DOHH2 (cell line): ENCODE measurements around the gene ARHGEF4.

ENCODE experiments used
- H3F3A ChIP-seq: fragments of 200-600 bp; sonication (generic), shearing (Covaris generic); 2 replicates; pipeline ENCODE4 v1.6.0; 2016; ENCODE audit warnings: antibody characterized with exemption, mild to moderate bottlenecking; ENCODE audit not compliant: control insufficient read depth, insufficient read depth
- H3K27ac ChIP-seq: fragments of 200-600 bp; sonication (generic); 2 replicates; pipeline ENCODE4 v1.5.1; 2014; ENCODE audit warnings: low read depth, mild to moderate bottlenecking, low read length, moderate library complexity
- H3K27me3 ChIP-seq: fragments of 200-600 bp; sonication (generic); 2 replicates; pipeline ENCODE4 v1.6.1; 2014; ENCODE audit warnings: mild to moderate bottlenecking, low read length, mixed read lengths; ENCODE audit not compliant: control insufficient read depth
- H3K36me3 ChIP-seq: fragments of 200-600 bp; sonication (generic); 2 replicates; pipeline ENCODE4 v1.6.1; 2014; ENCODE audit warnings: mild to moderate bottlenecking, low read length, moderate library complexity, mixed read lengths; ENCODE audit not compliant: control insufficient read depth
- H3K4me1 ChIP-seq: fragments of 200-600 bp; sonication (generic); 2 replicates; pipeline ENCODE4 v1.6.1; 2014; ENCODE audit warnings: mild to moderate bottlenecking, low read length, mixed read lengths; ENCODE audit not compliant: control insufficient read depth
- H3K4me2 ChIP-seq: fragments of 200-600 bp; sonication (generic); 2 replicates; pipeline ENCODE4 v1.6.0; 2014; ENCODE audit warnings: mild to moderate bottlenecking, low read length, moderate library complexity
- H3K4me3 ChIP-seq: fragments of 200-600 bp; sonication (generic); 2 replicates; pipeline ENCODE4 v1.5.1; 2014; ENCODE audit warnings: mild to moderate bottlenecking, low read length, mixed read lengths
- H3K79me2 ChIP-seq: fragments of 200-600 bp; sonication (generic); 2 replicates; pipeline ENCODE4 v1.6.1; 2014; ENCODE audit warnings: mild to moderate bottlenecking, low read length, mixed read lengths; ENCODE audit not compliant: control insufficient read depth
- H3K9me2 ChIP-seq: fragments of 200-600 bp; sonication (generic); replicated peaks from 2 replicates; pipeline ENCODE4 v1.6.1; 2014; ENCODE audit warnings: mild to moderate bottlenecking, low read length, mixed read lengths; ENCODE audit not compliant: control insufficient read depth
- H3K9me3 ChIP-seq: fragments of 200-600 bp; sonication (generic); 2 replicates; pipeline ENCODE4 v1.6.1; 2014; ENCODE audit warnings: antibody characterized with exemption, low read length, mixed read lengths; ENCODE audit not compliant: control insufficient read depth, insufficient read depth
- H4K20me1 ChIP-seq: fragments of 200-600 bp; sonication (generic); 2 replicates; pipeline ENCODE4 v1.6.0; 2014; ENCODE audit warnings: low read depth, mild to moderate bottlenecking, antibody characterized with exemption, low read length, moderate library complexity; ENCODE audit not compliant: control insufficient read depth, insufficient read depth
- CTCF ChIP-seq: fragments of 200-600 bp; sonication (generic); IDR thresholded peaks from one replicate; pipeline ENCODE4 v1.5.1; 2014; ENCODE audit warnings: antibody characterized with exemption, mild to moderate bottlenecking, low read depth, low read length; ENCODE audit not compliant: poor library complexity, severe bottlenecking
- EZH2phosphoT487 ChIP-seq: fragments of 200-600 bp; sonication (generic); IDR thresholded peaks from 2 replicates; pipeline ENCODE4 v1.6.1; 2017; ENCODE audit warnings: borderline replicate concordance, mild to moderate bottlenecking, antibody characterized with exemption, low read length, moderate library complexity, mixed read lengths

Gene ARHGEF4

DNA sequence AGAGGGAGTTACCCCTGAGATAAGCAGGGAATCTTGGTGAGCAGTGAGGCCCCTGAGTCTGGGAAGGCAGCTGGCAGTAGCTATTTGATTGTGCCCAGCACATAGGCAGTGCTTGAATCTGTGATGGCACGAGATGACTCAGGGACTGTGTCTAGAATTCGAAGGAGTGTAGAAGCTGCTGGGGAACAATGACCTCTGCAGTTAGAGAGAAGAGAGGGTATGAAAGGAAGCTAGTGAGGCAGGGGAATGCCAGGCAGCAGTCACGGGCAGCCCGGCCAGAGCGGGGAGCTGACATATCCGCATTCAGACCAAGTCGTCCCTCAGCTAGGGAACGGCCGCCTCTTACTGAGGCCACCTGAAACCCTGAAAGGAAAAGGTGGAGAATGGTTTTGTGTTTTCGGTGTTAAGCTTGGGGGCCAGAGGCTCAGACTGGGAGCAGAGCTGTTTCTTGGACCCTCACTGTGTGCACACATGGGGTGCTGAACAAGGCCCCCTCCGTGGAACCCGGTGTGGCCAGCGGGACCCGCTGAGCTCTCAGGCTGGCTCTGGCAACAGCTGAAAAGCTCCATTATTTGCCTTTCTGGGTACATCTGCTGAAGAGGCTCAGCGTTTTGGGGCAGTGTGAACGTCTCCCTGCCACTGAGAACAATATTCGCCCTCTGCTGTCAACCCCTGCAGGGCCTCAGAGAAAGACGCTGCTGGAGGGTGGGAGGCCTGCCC lies 32.9 kb downstream of the ARHGEF4 start:
- Histone ChIP-seq H3K27me3 (no peaks in the 10 kb centered on the region), H3F3A (no peaks in the 10 kb centered on the region), H3K27ac (no peak overlapping the region), H3K79me2 (no peaks in the 10 kb centered on the region), H3K4me1 (peaks cover 5% of the 10 kb centered on the region; the same call in 1 of the 2 replicates), H3K9me3 (no peaks in the 10 kb centered on the region), H4K20me1 (no peaks in the 10 kb centered on the region), H3K9me2 (no peaks in the 10 kb centered on the region), H3K36me3 (no peaks in the 10 kb centered on the region), H3K4me3 (no peak overlapping the region), H3K4me2 (no peak overlapping the region)
- TF ChIP-seq EZH2phosphoT487 (no peak), CTCF (no peak)

DNA sequence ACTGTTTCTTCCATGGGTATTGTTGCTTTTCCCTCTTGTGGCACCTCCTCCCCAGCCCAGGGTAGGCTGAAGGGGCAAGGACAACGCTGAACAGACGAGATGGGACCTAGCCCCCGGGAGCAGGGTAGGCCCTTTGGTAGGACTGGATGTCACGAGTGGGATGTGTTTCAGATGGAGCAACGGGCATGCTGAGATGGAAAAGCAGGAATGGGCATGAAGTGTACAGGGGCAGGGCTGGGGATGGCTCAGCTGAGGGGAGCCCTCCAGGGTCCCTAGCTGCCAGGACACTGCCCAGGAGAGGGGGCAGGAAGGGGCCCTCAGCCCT lies 33.4 kb downstream of the ARHGEF4 start:
- H4K20me1 ChIP-seq: no peaks in the 10 kb centered on the region
- no peaks in the 10 kb centered on the region for H3K4me1 ChIP-seq
- TF ChIP-seq EZH2phosphoT487: no peak
- no peak for TF ChIP-seq CTCF
- no peaks in the 10 kb centered on the region for H3K9me2 ChIP-seq
- H3K9me3 ChIP-seq: no peaks in the 10 kb centered on the region
- H3K4me2 ChIP-seq: no peak overlapping the region
- no peaks in the 10 kb centered on the region for H3K79me2 ChIP-seq
- H3K4me3 ChIP-seq: no peak overlapping the region
- no peaks in the 10 kb centered on the region for H3K36me3 ChIP-seq
- H3K27me3 ChIP-seq: no peaks in the 10 kb centered on the region
- H3F3A ChIP-seq: no peaks in the 10 kb centered on the region
- no peak overlapping the region for H3K27ac ChIP-seq

DNA sequence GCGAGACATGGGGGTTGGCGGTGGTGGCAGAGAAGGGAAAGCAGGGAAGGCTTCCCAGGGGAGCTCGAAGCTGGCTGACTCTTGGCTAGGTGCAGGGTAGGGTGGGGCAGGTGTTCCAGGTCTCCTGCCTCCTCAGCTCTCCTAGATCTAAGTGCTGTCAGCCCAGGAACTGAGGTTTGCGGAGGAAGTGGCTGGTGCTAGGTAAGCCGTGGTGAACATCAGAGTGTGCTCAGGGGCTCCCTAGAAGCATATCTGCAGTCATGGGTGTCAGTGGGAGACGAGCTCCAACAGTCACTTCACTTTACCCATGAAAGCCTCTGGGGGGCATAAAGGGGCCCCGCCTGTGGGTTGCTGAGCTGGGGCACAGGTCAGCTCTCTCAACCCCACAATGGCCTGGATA lies 34.1 kb downstream of the ARHGEF4 start:
- TF ChIP-seq EZH2phosphoT487 (no peak), CTCF (no peak)
- no peak overlapping the region for H3K4me3 ChIP-seq
- no peaks in the 10 kb centered on the region for H3K27me3 ChIP-seq
- no peaks in the 10 kb centered on the region for H3K9me3 ChIP-seq
- no peaks in the 10 kb centered on the region for H3F3A ChIP-seq
- no peaks in the 10 kb centered on the region for H4K20me1 ChIP-seq
- no peak overlapping the region for H3K27ac ChIP-seq
- no peaks in the 10 kb centered on the region for H3K36me3 ChIP-seq
- H3K4me1 ChIP-seq: no peaks in the 10 kb centered on the region
- H3K4me2 ChIP-seq: no peak overlapping the region
- H3K9me2 ChIP-seq: no peaks in the 10 kb centered on the region
- H3K79me2 ChIP-seq: no peaks in the 10 kb centered on the region
